Smooth muscle cell (in vitro differentiated cells): ENCODE measurements around the gene UCN2. TPM values are rescaled to one million over a fixed set of nuclear protein-coding genes. Genes with fewer than 3 reads are reported as not detected.

Experiments
- DNase-seq: peaks from one replicate; lab custom pipeline; 2025; ENCODE audit not compliant: unreplicated experiment; lab: John Stamatoyannopoulos, UW
- H2AFZ ChIP-seq: fragments of 200-600 bp; sonication (generic); 2 replicates; pipeline ENCODE4 v1.6.0; 2016; ENCODE audit warnings: antibody characterized with exemption, low read depth, mild to moderate bottlenecking
- H3F3A ChIP-seq: fragments of 200-600 bp; sonication (generic); 2 replicates; pipeline ENCODE4 v1.6.0; 2017; ENCODE audit warnings: antibody characterized with exemption, low read depth
- H3K27ac ChIP-seq: fragments of 200-600 bp; sonication (generic); 2 replicates; pipeline ENCODE4 v1.5.1; 2016; ENCODE audit warnings: low read depth, mild to moderate bottlenecking
- H3K27me3 ChIP-seq: fragments of 200-600 bp; sonication (generic); 2 replicates; pipeline ENCODE4 v1.6.1; 2016; ENCODE audit warnings: low read depth, mild to moderate bottlenecking
- H3K36me3 ChIP-seq: fragments of 200-600 bp; sonication (generic); 2 replicates; pipeline ENCODE4 v1.5.1; 2016; ENCODE audit warnings: low read depth
- H3K4me1 ChIP-seq: fragments of 200-600 bp; sonication (generic); 2 replicates; pipeline ENCODE4 v1.5.1; 2016; ENCODE audit warnings: low read depth
- H3K4me2 ChIP-seq: fragments of 200-600 bp; sonication (generic); 2 replicates; pipeline ENCODE4 v1.6.0; 2016; ENCODE audit warnings: mild to moderate bottlenecking
- H3K4me3 ChIP-seq: fragments of 200-600 bp; sonication (generic); 2 replicates; pipeline ENCODE4 v1.5.1; 2016; ENCODE audit warnings: mild to moderate bottlenecking
- H3K79me2 ChIP-seq: fragments of 200-600 bp; sonication (generic); 2 replicates; pipeline ENCODE4 v1.6.0; 2016; ENCODE audit warnings: low read depth, mild to moderate bottlenecking
- H3K9ac ChIP-seq: fragments of 200-600 bp; sonication (generic); 2 replicates; pipeline ENCODE4 v1.6.0; 2016; ENCODE audit warnings: low read depth
- H3K9me3 ChIP-seq: fragments of 200-600 bp; sonication (generic); replicated peaks from 2 replicates; pipeline ENCODE4 v1.5.1; 2016; ENCODE audit warnings: low read depth
- H4K20me1 ChIP-seq: fragments of 200-600 bp; sonication (generic); 2 replicates; pipeline ENCODE4 v1.6.0; 2016; ENCODE audit warnings: low read depth
- WGBS: methylation state at CpG from one replicate; pipeline ENCODE4 v1.1.7; 2016; ENCODE audit warnings: low lambda C conversion rate; 5-methylcytosine and 5-hydroxymethylcytosine counted together
- polyA plus RNA-seq: library from polyadenylated mRNA; unstranded; fragments of >200 nt; fragmentation: Nextera tagmentation; extraction: Ambion mirVana; gene quantifications from 2 replicates; pipeline ENCODE4 v1.2.1, GENCODE V29; 2016
- total RNA-seq: library from RNA; depleted of rRNA; stranded (reverse); fragments of >200 nt; gene quantifications from 2 replicates; pipeline ENCODE4 v1.2.3, GENCODE V29; 2014
- TF ChIP-seq, protein P1 (sequence below): fragments of 200-600 bp; sonication (generic); IDR thresholded peaks from 2 replicates; pipeline ENCODE4 v1.5.1; 2017; ENCODE audit warnings: borderline replicate concordance, mild to moderate bottlenecking, antibody characterized with exemption; ENCODE audit not compliant: insufficient read depth, poor library complexity, severe bottlenecking

UCN2 gene
- total and polyA plus RNA-seq, 2 experiments from 2014 or later, result 4.3 to 7.0 TPM

DNA sequence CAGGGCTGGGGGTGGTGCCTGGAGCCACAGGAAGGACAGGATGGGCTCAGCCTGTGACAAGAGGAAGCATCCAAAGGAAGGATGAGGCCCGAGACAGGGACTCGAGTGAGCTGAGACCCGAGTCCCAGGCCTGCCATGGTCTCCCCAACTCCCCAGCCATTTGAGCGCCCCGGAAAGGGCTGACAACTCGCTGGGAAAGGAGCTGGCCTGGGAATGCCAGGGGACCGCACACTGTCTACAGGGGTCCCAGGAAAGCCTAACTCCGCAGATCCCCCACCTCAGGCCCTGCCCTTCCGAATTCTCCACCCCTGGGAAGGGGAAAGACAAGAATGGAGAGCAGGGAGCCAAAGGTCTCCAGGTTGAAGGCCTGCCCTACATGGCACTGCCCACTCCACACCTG is 38.6 kb downstream of the UCN2 start:
- WGBS, result 98% methylated on average over 9 of the region's 9 CpGs

DNA sequence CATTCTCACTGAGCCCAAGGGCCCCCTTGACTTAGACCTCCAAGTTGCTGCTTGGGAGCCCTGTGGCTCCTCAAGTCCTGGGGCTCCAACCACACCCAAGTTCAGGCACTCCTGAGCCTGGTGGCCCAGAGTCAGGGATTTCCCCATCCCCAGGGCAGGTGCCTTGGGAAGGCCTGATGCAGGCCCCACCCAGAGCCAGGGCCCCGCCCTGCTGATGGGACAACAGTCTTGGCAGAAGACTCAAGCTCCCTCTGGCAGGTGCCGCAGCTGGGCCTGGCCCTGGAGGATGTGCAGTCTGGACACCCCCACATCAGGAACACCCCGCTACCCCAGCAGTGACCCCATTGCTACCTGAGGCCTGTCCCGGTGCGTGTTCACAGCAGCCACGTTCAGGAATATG is 41.9 kb downstream of the UCN2 start:
- no peak overlapping the region for H3K4me2 ChIP-seq
- H3K36me3 ChIP-seq, result no peaks in the 10 kb centered on the region
- H3K9ac ChIP-seq, result no peak overlapping the region
- H3K27me3 ChIP-seq, result no peaks in the 10 kb centered on the region
- no peaks in the 10 kb centered on the region for H3F3A ChIP-seq
- no peak overlapping the region for H3K4me3 ChIP-seq
- no peaks in the 10 kb centered on the region for H3K4me1 ChIP-seq
- peaks cover 24% of the 10 kb centered on the region for H4K20me1 ChIP-seq
- no peak for DNase-seq
- H3K9me3 ChIP-seq, result no peaks in the 10 kb centered on the region
- H3K79me2 ChIP-seq, result no peaks in the 10 kb centered on the region
- WGBS, result 97% methylated on average over 6 of the region's 6 CpGs
- TF ChIP-seq, protein P1, sequence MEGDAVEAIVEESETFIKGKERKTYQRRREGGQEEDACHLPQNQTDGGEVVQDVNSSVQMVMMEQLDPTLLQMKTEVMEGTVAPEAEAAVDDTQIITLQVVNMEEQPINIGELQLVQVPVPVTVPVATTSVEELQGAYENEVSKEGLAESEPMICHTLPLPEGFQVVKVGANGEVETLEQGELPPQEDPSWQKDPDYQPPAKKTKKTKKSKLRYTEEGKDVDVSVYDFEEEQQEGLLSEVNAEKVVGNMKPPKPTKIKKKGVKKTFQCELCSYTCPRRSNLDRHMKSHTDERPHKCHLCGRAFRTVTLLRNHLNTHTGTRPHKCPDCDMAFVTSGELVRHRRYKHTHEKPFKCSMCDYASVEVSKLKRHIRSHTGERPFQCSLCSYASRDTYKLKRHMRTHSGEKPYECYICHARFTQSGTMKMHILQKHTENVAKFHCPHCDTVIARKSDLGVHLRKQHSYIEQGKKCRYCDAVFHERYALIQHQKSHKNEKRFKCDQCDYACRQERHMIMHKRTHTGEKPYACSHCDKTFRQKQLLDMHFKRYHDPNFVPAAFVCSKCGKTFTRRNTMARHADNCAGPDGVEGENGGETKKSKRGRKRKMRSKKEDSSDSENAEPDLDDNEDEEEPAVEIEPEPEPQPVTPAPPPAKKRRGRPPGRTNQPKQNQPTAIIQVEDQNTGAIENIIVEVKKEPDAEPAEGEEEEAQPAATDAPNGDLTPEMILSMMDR, result no peak
- H2AFZ ChIP-seq, result no peak overlapping the region
- H3K27ac ChIP-seq, result no peak overlapping the region

More for the DNA sequence above, 38.6 kb downstream of the UCN2 start:
- Histone ChIP-seq H3K27me3 (no peaks in the 10 kb centered on the region), H3K4me2 (no peak overlapping the region), H3F3A (no peaks in the 10 kb centered on the region), H3K4me3 (no peak overlapping the region), H3K36me3 (peaks cover 10% of the 10 kb centered on the region), H3K9me3 (no peaks in the 10 kb centered on the region), H2AFZ (no peak overlapping the region), H3K9ac (no peak overlapping the region), H4K20me1 (peaks cover 19% of the 10 kb centered on the region), H3K27ac (no peak overlapping the region), H3K79me2 (no peaks in the 10 kb centered on the region), H3K4me1 (no peaks in the 10 kb centered on the region)
- TF ChIP-seq, protein P1, result no peak
- no peak for DNase-seq

GRCh38 chr3:48519277-48519643 is 44.3 kb downstream of the UCN2 start:
- Histone ChIP-seq H3K4me1 (no peaks in the 10 kb centered on the region), H3K4me2 (no peak overlapping the region), H3K79me2 (no peaks in the 10 kb centered on the region), H3K4me3 (no peak overlapping the region), H3K27ac (no peak overlapping the region), H2AFZ (no peak overlapping the region), H3F3A (no peaks in the 10 kb centered on the region), H3K27me3 (no peaks in the 10 kb centered on the region), H3K9me3 (no peaks in the 10 kb centered on the region), H3K9ac (no peak overlapping the region), H3K36me3 (no peaks in the 10 kb centered on the region), H4K20me1 (peaks cover 40% of the 10 kb centered on the region)
- TF ChIP-seq, protein P1, result no peak
- WGBS, result 97% methylated on average over 9 of the region's 9 CpGs
- no peak for DNase-seq

GRCh38 chr3:48518638-48519276 is 44.8 kb downstream of the UCN2 start:
- H3K27ac ChIP-seq, result no peak overlapping the region
- WGBS, result 90% methylated on average over 12 of the region's 12 CpGs
- no peaks in the 10 kb centered on the region for H3K9me3 ChIP-seq
- H2AFZ ChIP-seq, result no peak overlapping the region
- TF ChIP-seq, protein P1, result no peak
- H3K4me2 ChIP-seq, result no peak overlapping the region
- no peak overlapping the region for H3K9ac ChIP-seq
- H3K27me3 ChIP-seq, result no peaks in the 10 kb centered on the region
- no peak overlapping the region for H3K4me3 ChIP-seq
- H4K20me1 ChIP-seq, result peaks cover 40% of the 10 kb centered on the region
- H3K79me2 ChIP-seq, result no peaks in the 10 kb centered on the region
- DNase-seq, result no peak
- no peaks in the 10 kb centered on the region for H3K36me3 ChIP-seq
- H3F3A ChIP-seq, result no peaks in the 10 kb centered on the region
- no peaks in the 10 kb centered on the region for H3K4me1 ChIP-seq
